ENCODE results near the gene BICD2. TPM values are rescaled to one million over a fixed set of nuclear protein-coding genes. Genes with fewer than 3 reads are reported as not detected.
"Not testable (repeated sequence)": the region's sequence is repeated elsewhere in the genome, so short reads cannot be mapped to it uniquely, and the experiment has no call there.

Gene BICD2
- 43.1 and 46.1 TPM in 2 replicates for total RNA-seq (2012; rRNA removed)

DNA sequence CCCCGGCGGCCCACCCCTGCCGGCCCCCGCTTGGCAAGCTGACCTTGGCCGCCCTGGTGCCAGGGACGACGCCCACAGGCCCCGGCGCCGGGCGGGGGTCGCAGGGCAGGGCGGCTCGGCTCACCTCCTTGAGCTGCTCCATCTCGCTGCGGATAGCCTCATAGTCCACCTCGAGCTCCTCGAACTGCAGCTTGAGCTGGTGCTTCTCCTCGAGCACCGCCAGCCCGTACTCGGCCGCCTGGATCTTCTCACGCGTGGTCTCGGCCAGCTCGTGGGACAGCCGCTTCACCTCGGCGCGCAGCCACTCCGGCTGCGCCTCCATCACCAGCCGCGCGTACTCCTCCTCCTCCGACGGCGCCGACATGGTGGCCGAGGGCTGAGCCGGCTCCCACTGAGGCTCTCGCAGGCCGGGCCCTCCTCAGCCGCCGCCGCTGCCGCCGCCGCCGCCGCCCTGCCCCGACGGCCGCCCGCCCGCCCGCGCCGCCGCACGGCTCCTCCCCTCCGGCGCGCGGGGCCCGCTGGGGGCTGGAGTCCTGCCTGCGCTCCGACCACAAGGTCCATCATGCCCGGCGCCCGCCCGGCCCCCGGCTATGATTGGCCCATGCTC lies at the start of gene BICD2:
BICD2 (minus strand) TSS at position 453 of the 607 bp plus-strand sequence; CDS start at position 364, 89 bp downstream.
- Histone ChIP-seq H3K9me3 (replicated peaks; ENCODE audit: low read length) (no peaks in the 10 kb centered on the region), H3K36me3 (ENCODE audit: insufficient read depth, low read length) (no peaks in the 10 kb centered on the region), H3K4me1 (ENCODE audit: control insufficient read depth, insufficient read depth, low read length) (peaks cover 33% of the 10 kb centered on the region)

GRCh38 chr9:92809629-92810326 lies 45.1 kb upstream of the BICD2 start:
- H3K9ac ChIP-seq (ENCODE audit: low read depth, low read length); H3K9me3 ChIP-seq (replicated peaks; ENCODE audit: low read length); H3K4me3 ChIP-seq (ENCODE audit: low read length); H3K4me1 ChIP-seq (ENCODE audit: control insufficient read depth, insufficient read depth, low read length); H3K36me3 ChIP-seq (ENCODE audit: insufficient read depth, low read length): not testable (repeated sequence)
- peak overlapping the region; percentile 76 for H3K4me2 ChIP-seq (ENCODE audit: low read length)
- peaks cover 93% of the 10 kb centered on the region for H3K27me3 ChIP-seq (ENCODE audit: control insufficient read depth, insufficient read depth, low read length)

More for the DNA sequence above, at the start of gene BICD2:
- Histone ChIP-seq H3K4me2 (ENCODE audit: low read length) (peak within 1 kb of the TSS; percentile 94), H3K4me3 (ENCODE audit: low read length) (peak within 1 kb of the TSS; percentile 96), H3K9ac (ENCODE audit: low read depth, low read length) (peak within 1 kb of the TSS; percentile 99), H3K27me3 (ENCODE audit: control insufficient read depth, insufficient read depth, low read length) (no peaks in the 10 kb centered on the region)

DNA sequence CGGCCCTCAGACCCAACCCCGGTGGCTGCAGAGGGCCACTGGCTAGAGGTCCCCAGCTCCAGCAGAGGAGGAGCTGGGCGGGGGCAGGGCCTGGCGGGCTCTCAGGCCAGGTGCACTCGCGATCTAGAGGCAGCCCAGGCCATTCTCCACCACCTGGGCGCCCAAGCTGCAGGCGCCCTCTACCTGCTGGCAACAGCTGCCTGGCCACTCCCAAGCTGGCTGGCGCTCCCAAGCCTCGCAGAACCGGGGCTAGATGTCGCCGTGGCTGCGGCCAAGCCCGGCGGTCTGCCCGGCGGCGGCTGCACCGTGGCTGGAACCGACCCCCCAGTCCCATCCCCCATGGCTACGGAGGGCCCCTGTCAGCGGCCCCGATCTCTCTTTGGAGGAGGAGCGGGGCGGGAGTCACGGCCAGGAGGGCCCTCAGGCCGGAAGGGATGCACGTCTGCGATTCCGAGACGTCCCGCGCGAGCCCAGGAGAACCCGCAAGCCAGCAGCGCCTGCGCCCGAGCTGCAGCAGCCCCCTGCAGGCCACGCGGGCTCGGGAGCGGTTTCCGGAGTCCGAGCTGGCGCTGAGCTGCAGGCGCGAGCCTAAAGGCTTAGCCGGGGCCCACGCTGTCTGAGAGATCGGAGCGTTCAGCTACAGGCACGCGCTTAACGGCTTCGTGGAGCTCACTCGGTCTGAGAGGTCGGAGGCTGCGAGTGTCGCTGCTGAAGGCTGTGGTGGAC lies 44.3 kb upstream of the BICD2 start:
- peak overlapping the region; percentile 48 for H3K4me3 ChIP-seq (ENCODE audit: low read length)
- no peaks in the 10 kb centered on the region for H3K9me3 ChIP-seq (replicated peaks; ENCODE audit: low read length)
- no peak overlapping the region for H3K9ac ChIP-seq (ENCODE audit: low read depth, low read length)

DNA sequence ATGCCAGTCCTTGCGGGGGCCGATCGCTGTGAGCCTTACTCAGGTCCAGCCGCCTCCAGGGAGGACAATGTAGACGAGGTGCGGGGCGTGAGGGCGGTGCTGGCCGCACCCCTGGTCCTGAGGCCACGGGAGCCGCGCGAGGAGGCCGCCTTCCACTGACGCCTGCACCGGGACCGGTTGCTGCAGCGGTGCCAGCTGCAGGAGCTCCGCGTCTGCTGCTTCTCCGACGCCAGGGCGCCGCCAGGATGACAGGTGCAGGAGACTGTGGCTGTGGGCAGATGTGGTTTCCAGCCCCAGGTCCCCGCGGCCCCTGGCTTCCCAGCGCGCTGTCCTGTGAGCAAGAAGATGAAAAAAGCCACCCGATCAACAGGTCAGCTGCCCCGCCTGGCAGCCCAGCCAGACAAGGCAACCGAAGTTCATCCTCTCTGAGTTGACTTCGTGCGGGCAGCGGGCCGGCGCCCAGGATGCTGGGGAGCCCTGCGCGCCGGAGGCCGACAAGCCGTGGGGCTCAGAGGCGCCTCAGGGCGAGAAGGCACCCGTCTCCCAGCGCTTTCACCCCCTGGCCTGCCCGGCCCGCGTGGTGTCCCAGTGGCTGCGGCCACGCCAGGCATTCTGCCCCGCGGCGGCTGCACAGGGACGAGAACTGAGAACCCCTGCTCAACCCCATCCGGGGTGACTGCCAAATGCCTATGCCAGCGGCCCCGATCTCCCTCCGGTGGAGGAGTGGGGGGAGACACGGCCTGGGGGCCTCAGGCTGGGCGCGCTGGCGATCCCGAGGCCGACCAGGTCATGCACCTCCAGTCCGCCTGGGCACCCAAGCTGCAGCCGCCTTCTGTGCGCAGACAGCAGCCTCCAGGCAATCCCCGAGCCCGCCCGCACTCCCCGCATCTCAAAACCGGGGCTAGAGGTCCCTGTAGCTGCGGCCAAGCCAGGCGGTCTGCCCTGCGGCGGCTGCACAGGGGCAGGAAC lies 43.4 kb upstream of the BICD2 start:
- Histone ChIP-seq H3K9me3 (replicated peaks; ENCODE audit: low read length) (no peaks in the 10 kb centered on the region), H3K9ac (ENCODE audit: low read depth, low read length) (no peak overlapping the region), H3K4me3 (ENCODE audit: low read length) (no peak overlapping the region), H3K4me1 (ENCODE audit: control insufficient read depth, insufficient read depth, low read length) (peaks cover 8% of the 10 kb centered on the region), H3K4me2 (ENCODE audit: low read length) (peak overlapping the region; percentile 76), H3K36me3 (ENCODE audit: insufficient read depth, low read length) (no peaks in the 10 kb centered on the region), H3K27me3 (ENCODE audit: control insufficient read depth, insufficient read depth, low read length) (peaks cover 92% of the 10 kb centered on the region)

More for the DNA sequence above, 44.3 kb upstream of the BICD2 start:
- H3K27me3 ChIP-seq (ENCODE audit: control insufficient read depth, insufficient read depth, low read length) = peaks cover 95% of the 10 kb centered on the region
- no peaks in the 10 kb centered on the region for H3K36me3 ChIP-seq (ENCODE audit: insufficient read depth, low read length)
- H3K4me1 ChIP-seq (ENCODE audit: control insufficient read depth, insufficient read depth, low read length) = peaks cover 8% of the 10 kb centered on the region
- H3K4me2 ChIP-seq (ENCODE audit: low read length) = peak overlapping the region; percentile 76

DNA sequence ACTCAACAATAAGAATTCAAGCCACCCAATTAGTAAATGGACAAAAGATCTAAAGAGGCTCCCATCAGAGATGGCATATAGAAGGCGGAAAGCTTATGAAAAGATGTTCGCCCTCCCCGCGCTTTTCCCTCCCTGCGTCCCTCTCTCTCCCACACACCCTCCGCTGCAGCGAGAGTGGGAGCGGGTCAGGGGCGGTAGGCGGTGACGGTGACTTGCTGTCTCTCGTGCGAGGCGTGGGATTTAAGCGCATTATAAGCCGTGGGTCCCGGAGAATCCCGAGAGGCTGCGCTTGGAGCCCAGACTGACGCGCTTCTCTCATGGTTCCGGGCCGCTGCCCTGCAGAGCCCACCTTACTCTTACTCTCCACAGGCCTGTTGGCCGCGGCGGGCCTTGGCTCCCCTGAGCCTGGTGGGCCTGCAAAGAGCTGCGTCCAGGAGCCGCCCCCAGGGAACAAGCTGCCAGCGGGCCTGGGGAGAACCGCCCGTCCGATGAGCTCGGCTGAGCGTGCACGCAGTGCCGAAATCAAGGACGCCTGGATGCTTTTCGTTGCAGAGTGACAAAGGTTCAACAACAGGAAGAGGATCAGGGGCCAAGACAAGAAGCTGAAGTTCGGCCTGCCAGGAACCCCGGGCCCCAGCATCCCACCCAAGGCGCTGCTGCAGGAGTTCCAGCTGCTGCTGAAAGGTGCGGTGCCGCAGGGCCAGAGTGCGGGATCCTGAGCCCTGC lies 42.6 kb upstream of the BICD2 start:
- Histone ChIP-seq H3K9me3 (replicated peaks; ENCODE audit: low read length) (no peaks in the 10 kb centered on the region), H3K9ac (ENCODE audit: low read depth, low read length) (no peak overlapping the region), H3K4me2 (ENCODE audit: low read length) (no peak overlapping the region), H3K27me3 (ENCODE audit: control insufficient read depth, insufficient read depth, low read length) (peaks cover 87% of the 10 kb centered on the region), H3K4me1 (ENCODE audit: control insufficient read depth, insufficient read depth, low read length) (peaks cover 8% of the 10 kb centered on the region), H3K4me3 (ENCODE audit: low read length) (no peak overlapping the region), H3K36me3 (ENCODE audit: insufficient read depth, low read length) (no peaks in the 10 kb centered on the region)

GRCh38 chr9:92804727-92805126 lies 40.1 kb upstream of the BICD2 start:
- H3K4me1 ChIP-seq (ENCODE audit: control insufficient read depth, insufficient read depth, low read length) = peaks cover 8% of the 10 kb centered on the region
- H3K9ac ChIP-seq (ENCODE audit: low read depth, low read length) = no peak overlapping the region
- no peaks in the 10 kb centered on the region for H3K36me3 ChIP-seq (ENCODE audit: insufficient read depth, low read length)
- H3K9me3 ChIP-seq (replicated peaks; ENCODE audit: low read length) = no peaks in the 10 kb centered on the region
- H3K4me3 ChIP-seq (ENCODE audit: low read length) = no peak overlapping the region
- H3K4me2 ChIP-seq (ENCODE audit: low read length) = no peak overlapping the region
- H3K27me3 ChIP-seq (ENCODE audit: control insufficient read depth, insufficient read depth, low read length) = peaks cover 71% of the 10 kb centered on the region

DNA sequence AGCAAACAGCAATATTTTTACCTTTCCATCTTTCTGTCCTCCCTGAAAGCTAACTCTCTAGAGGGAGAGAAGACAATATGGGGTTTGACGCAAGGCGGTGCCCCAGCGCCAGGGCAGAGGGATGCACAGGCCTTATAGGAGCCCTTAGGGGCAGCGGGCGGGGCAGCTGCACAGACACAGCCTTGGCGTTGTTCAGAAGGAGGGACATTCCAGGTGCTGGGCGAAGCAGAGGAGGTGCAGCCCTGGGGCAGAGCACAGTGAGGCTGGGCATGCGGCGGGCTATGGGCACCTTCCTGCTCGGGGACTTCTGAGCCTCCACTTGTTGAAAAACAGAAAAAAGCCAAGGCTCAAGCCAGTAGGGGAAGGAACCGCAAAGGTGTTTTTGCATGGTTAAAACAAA lies 33.7 kb upstream of the BICD2 start:
- Histone ChIP-seq H3K4me1 (ENCODE audit: control insufficient read depth, insufficient read depth, low read length) (no peaks in the 10 kb centered on the region), H3K9me3 (replicated peaks; ENCODE audit: low read length) (no peaks in the 10 kb centered on the region), H3K4me3 (ENCODE audit: low read length) (no peak overlapping the region), H3K36me3 (ENCODE audit: insufficient read depth, low read length) (no peaks in the 10 kb centered on the region), H3K4me2 (ENCODE audit: low read length) (no peak overlapping the region), H3K9ac (ENCODE audit: low read depth, low read length) (no peak overlapping the region), H3K27me3 (ENCODE audit: control insufficient read depth, insufficient read depth, low read length) (peaks cover 65% of the 10 kb centered on the region)

DNA sequence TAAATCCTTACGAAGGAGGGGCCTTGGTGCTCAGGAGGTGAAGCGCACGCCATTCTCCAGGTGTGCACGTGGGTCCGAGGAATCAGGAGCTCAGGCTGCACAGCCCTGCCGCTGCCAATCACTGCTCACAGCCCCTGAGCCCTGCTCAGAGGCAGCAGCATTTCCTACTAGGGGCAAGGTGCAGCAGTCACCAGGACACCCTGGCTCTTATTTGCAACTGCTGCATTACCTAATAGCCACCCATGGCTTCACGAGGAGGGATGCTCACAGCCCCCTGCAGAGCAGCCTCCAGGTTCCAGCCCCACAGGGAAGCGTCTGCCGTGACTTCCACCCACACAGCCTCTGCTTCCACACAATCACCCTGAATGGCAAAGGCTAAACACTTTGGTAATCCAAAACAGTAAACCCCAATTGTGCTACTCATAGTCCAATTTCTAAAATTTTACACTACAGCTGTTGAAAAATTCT lies 31.7 kb upstream of the BICD2 start:
- H3K4me3 ChIP-seq (ENCODE audit: low read length); H3K4me2 ChIP-seq (ENCODE audit: low read length); H3K36me3 ChIP-seq (ENCODE audit: insufficient read depth, low read length); H3K4me1 ChIP-seq (ENCODE audit: control insufficient read depth, insufficient read depth, low read length); H3K9ac ChIP-seq (ENCODE audit: low read depth, low read length); H3K9me3 ChIP-seq (replicated peaks; ENCODE audit: low read length): not testable (repeated sequence)
- H3K27me3 ChIP-seq (ENCODE audit: control insufficient read depth, insufficient read depth, low read length) = peaks cover 72% of the 10 kb centered on the region

GRCh38 chr9:92795598-92796336 lies 31.1 kb upstream of the BICD2 start:
- Histone ChIP-seq H3K4me3 (ENCODE audit: low read length) (no peak overlapping the region), H3K4me1 (ENCODE audit: control insufficient read depth, insufficient read depth, low read length) (no peaks in the 10 kb centered on the region), H3K9ac (ENCODE audit: low read depth, low read length) (no peak overlapping the region), H3K4me2 (ENCODE audit: low read length) (no peak overlapping the region), H3K9me3 (replicated peaks; ENCODE audit: low read length) (no peaks in the 10 kb centered on the region), H3K36me3 (ENCODE audit: insufficient read depth, low read length) (no peaks in the 10 kb centered on the region), H3K27me3 (ENCODE audit: control insufficient read depth, insufficient read depth, low read length) (peaks cover 72% of the 10 kb centered on the region)

- H3K9me3 ChIP-seq (replicated peaks; ENCODE audit: low read length) = no peaks in the 10 kb centered on the region
- H3K4me3 ChIP-seq (ENCODE audit: low read length) = no peak overlapping the region
- no peaks in the 10 kb centered on the region for H3K4me1 ChIP-seq (ENCODE audit: control insufficient read depth, insufficient read depth, low read length)
- H3K36me3 ChIP-seq (ENCODE audit: insufficient read depth, low read length) = no peaks in the 10 kb centered on the region
- no peak overlapping the region for H3K9ac ChIP-seq (ENCODE audit: low read depth, low read length)
- no peak overlapping the region for H3K4me2 ChIP-seq (ENCODE audit: low read length)
- H3K27me3 ChIP-seq (ENCODE audit: control insufficient read depth, insufficient read depth, low read length) = peaks cover 72% of the 10 kb centered on the region
Measured at GRCh38 chr9:92795000-92795399, 30.4 kb upstream of the BICD2 start.
